Heart left ventricle (tissue), 13 donors: ENCODE data around the gene DIDO1.

ENCODE experiments used
- POLR2A ChIP-seq, 2 donors: fragments of 450-650 bp; IDR thresholded peaks; one replicate each; pipeline ENCODE4 v1.6.1; 2017; ENCODE audit warnings: antibody characterized with exemption in 2 of 2, mild to moderate bottlenecking in 2 of 2, moderate library complexity in 2 of 2
- TF ChIP-seq, protein P1 (sequence below), 12 donors: fragments of 200-600 bp; sonication (generic) in 4 of 12; IDR thresholded peaks; one replicate each; pipeline versions ENCODE4 v1.5.0 to v1.8.0; 2018 to 2022; ENCODE audit warnings: antibody characterized with exemption in 12 of 12, mild to moderate bottlenecking in 5 of 12
- donor health status: ischemic (EF 13 %, LVEDD 7.1; RV severe dilation, severe dysfunction).
- donor health status: DM: no; HTN: yes; CAD: no.
- donor health status: DM: no; HTN: no; CAD: no.
- donor health status: ischemic (EF 25% LVEDD 6.9; RV normal size, moderate dysfunction).
- donor health status: ischemic (EF 25% LVEDD 5.7; RV mildly dilated, moderate dysfunction).
- donor health status: ischemic (EF 35%, LVEDD 5.7; RV mildly dilated, moderate dysfunction).
- donor health status: nonischemic (EF 11% LVEDD 7.7; RV severe dilation, severe dysfunction).
- donor health status: DM: yes; HTN: yes; CAD: no.
- donor health status: PGD.
- donor health status: ischemic (EF 29% LVEDD 5.4; RV normal size, mild dysfunction).
- donor health status: nonischemic (EF 23%, LVEDD 6.1; RV moderate dilation, normal function).

DNA sequence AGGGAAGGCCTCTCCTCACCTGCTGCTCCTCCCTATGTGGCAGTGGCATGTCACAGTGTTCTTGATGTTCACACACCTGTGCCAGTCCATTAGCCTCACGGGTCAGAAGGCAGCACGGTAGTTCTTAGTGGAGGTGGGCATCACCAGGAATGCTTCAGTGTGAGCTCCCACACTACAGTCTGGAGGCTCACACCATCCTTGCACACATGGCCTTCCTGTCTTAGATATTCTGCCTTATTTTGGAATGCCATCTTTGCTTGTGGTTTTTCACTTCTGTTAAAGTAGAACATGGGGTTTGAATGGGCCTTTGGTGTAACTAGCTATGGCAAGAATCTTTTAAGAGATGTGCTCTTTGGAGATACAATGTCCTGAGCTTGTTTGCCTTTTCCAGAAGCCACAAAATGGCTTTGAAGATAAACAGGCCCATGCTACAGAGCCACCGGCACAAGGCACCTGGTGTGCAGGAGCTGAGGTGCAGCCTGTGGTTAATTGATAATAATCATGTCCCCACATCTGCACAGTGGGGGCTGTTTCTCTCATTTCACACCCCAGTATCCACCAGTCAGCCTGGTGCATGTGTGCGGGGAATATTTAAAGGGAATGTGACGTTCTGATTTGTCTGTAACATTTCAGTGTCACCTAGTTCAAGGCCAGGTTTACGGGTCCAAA, 23.0 kb upstream of the DIDO1 start:
- TF ChIP-seq POLR2A (IDR thresholded peaks at IDR 0.05), result no peak
- TF ChIP-seq, protein P1, sequence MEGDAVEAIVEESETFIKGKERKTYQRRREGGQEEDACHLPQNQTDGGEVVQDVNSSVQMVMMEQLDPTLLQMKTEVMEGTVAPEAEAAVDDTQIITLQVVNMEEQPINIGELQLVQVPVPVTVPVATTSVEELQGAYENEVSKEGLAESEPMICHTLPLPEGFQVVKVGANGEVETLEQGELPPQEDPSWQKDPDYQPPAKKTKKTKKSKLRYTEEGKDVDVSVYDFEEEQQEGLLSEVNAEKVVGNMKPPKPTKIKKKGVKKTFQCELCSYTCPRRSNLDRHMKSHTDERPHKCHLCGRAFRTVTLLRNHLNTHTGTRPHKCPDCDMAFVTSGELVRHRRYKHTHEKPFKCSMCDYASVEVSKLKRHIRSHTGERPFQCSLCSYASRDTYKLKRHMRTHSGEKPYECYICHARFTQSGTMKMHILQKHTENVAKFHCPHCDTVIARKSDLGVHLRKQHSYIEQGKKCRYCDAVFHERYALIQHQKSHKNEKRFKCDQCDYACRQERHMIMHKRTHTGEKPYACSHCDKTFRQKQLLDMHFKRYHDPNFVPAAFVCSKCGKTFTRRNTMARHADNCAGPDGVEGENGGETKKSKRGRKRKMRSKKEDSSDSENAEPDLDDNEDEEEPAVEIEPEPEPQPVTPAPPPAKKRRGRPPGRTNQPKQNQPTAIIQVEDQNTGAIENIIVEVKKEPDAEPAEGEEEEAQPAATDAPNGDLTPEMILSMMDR (IDR thresholded peaks at IDR 0.05), result no peak
